GM12878 (cell line): ENCODE measurements around the gene MRTFA. TPM values are rescaled to one million over a fixed set of nuclear protein-coding genes. Genes with fewer than 3 reads are reported as not detected.
"Not testable (repeated sequence)": the region's sequence is repeated elsewhere in the genome, so short reads cannot be mapped to it uniquely, and the experiment has no call there.

Experiments used
- ATAC-seq: fragments of 200-7000 bp; cut with Tn5 transposase; 3 replicates; pipeline ENCODE4 v1.9.1; 2020; ENCODE audit warnings: mild to moderate bottlenecking, moderate library complexity
- BruUV-seq: library from RNA; stranded (reverse); fragments of 400-500 nt; replicated peaks from 2 replicates; lab custom pipeline; 2021; lab: Mats Ljungman, UMichigan
- CTCF ChIA-PET: fragments of 300-600 bp; sonication (Branson Sonifier 250); formaldehyde crosslinking; extraction: SDS; loops from one replicate; lab custom pipeline; 2021; ENCODE audit warnings: inconsistent platforms; lab: Yijun Ruan, JAX
- POLR2A ChIA-PET: fragments of 350-600 bp; formaldehyde crosslinking; extraction: SDS; loops from one replicate; lab custom pipeline; 2021; ENCODE audit warnings: inconsistent platforms; lab: Charles Lee
- RAD21 ChIA-PET: fragments of 300-600 bp; sonication (Branson Sonifier 250); formaldehyde crosslinking; loops from one replicate; lab custom pipeline; 2023; ENCODE audit warnings: antibody characterized with exemption; ENCODE audit not compliant: unreplicated experiment; lab: Charles Lee
- SMC1A ChIA-PET: fragments of 300-600 bp; sonication (Branson Sonifier 250); formaldehyde crosslinking; loops from one replicate; lab custom pipeline; 2023; ENCODE audit not compliant: unreplicated experiment, uncharacterized antibody; lab: Charles Lee
- DNase-seq: peaks from one replicate; pipeline ENCODE4 v3.0.0-alpha.2; 2011; ENCODE audit warnings: low read depth, low spot score
- FAIRE-seq: peaks from 3 replicates; lab custom pipeline; 2011; peaks lifted over from hg19 to GRCh38; lab: Jason Lieb, UNC
- H2AFZ ChIP-seq: 2 replicates; pipeline ENCODE4 v1.6.0; 2011; ENCODE audit warnings: low read depth, low read length, control low read depth; ENCODE audit not compliant: control insufficient read depth
- H3K27ac ChIP-seq: 2 replicates; pipeline ENCODE4 v1.5.1; 2011; ENCODE audit warnings: control low read depth; ENCODE audit not compliant: control insufficient read depth, insufficient read depth
- H3K27me3 ChIP-seq, 2 experiments: replicated peaks in 1 of 2; 2 replicates each; pipeline versions ENCODE4 v1.6.0 to v1.6.1; 2011; ENCODE audit warnings: low read length in 1 of 2; ENCODE audit not compliant: control insufficient read depth in 2 of 2, insufficient read depth in 2 of 2
- H3K36me3 ChIP-seq, 2 experiments: 2 replicates each; pipeline ENCODE4 v1.5.1; 2011; ENCODE audit warnings: low read length in 1 of 2; ENCODE audit not compliant: control insufficient read depth in 2 of 2, insufficient read depth in 2 of 2
- H3K4me1 ChIP-seq: 2 replicates; pipeline ENCODE4 v1.6.1; 2011; ENCODE audit warnings: mild to moderate bottlenecking, low read length, moderate library complexity, mixed read lengths; ENCODE audit not compliant: control insufficient read depth, insufficient read depth
- H3K4me2 ChIP-seq: 2 replicates; pipeline ENCODE4 v1.6.0; 2011; ENCODE audit warnings: control low read depth; ENCODE audit not compliant: control insufficient read depth, insufficient read depth
- H3K4me3 ChIP-seq: fragments of 200-600 bp; sonication (generic); 2 replicates; pipeline ENCODE4 v1.5.1; 2016
- H3K79me2 ChIP-seq: 2 replicates; pipeline ENCODE4 v1.6.0; 2011; ENCODE audit warnings: low read length; ENCODE audit not compliant: control insufficient read depth, insufficient read depth
- H3K9ac ChIP-seq: 2 replicates; pipeline ENCODE4 v1.8.0; 2011; ENCODE audit warnings: low read length, control low read depth, mixed read lengths; ENCODE audit not compliant: control insufficient read depth, insufficient read depth
- H3K9me3 ChIP-seq: replicated peaks from 3 replicates; pipeline ENCODE4 v1.5.1; 2011; ENCODE audit warnings: mild to moderate bottlenecking, low read length; ENCODE audit not compliant: control insufficient read depth, insufficient read depth
- H4K20me1 ChIP-seq: 2 replicates; pipeline ENCODE4 v1.6.0; 2011; ENCODE audit not compliant: control insufficient read depth, insufficient read depth
- GATAD2B ChIP-seq: fragments of 450-650 bp; conservative IDR thresholded peaks from 2 replicates; pipeline ENCODE4 v1.6.1; 2017; ENCODE audit warnings: low read depth, mild to moderate bottlenecking, moderate library complexity
- IRF5 ChIP-seq: fragments of 450-650 bp; IDR thresholded peaks from 2 replicates; pipeline ENCODE4 v1.6.1; 2017; ENCODE audit warnings: borderline replicate concordance
- NRF1 ChIP-seq: conservative IDR thresholded peaks from 2 replicates; pipeline ENCODE4 v1.6.1; 2011; ENCODE audit warnings: mild to moderate bottlenecking, low read depth, low read length, improper control_type of control experiment
- POLR2AphosphoS5 ChIP-seq: IDR thresholded peaks from 2 replicates; pipeline ENCODE4 v1.6.1; 2011; ENCODE audit warnings: mild to moderate bottlenecking, low read length, inconsistent platforms
- TCF7 ChIP-seq: IDR thresholded peaks from 2 replicates; pipeline ENCODE4 v1.6.1; 2014; ENCODE audit warnings: antibody characterized with exemption, borderline replicate concordance
- WGBS: methylation state at CpG from one replicate; pipeline ENCODE4 v1.1.6; 2016; ENCODE audit warnings: low lambda C conversion rate; ENCODE audit not compliant: insufficient replicate concordance, insufficient coverage; ENCODE audit errors: missing lambda C conversion rate; 5-methylcytosine and 5-hydroxymethylcytosine counted together
- in situ Hi-C: fragments of 300-500 bp; cut with MboI; formaldehyde crosslinking; loops from 9 replicates; pipeline ENCODE4 v1.14.3; 2018; ENCODE audit warnings: mixed read lengths
- intact Hi-C: fragments of 100-400 bp; cut with micrococcal nuclease; formaldehyde crosslinking; loops from one replicate; pipeline ENCODE4 v1.14.2; 2022; ENCODE audit not compliant: unreplicated experiment
- polyA plus RNA-seq, 11 experiments: library from polyadenylated mRNA; depleted of rRNA in 4 of 11; unstranded in 6 of 11; stranded (reverse) in 5 of 11; fragments of >200 nt; fragmentation: Nextera tagmentation in 4 of 11; fragmentation: Illumina TruSeq in 1 of 11; extraction: Ambion mirVana in 4 of 11; extraction: Trizol in 1 of 11; gene quantifications; 1 replicate in 1 of 11; 2 replicates in 10 of 11; pipeline versions ENCODE4 v1.2.1 to v1.2.3, GENCODE V29; 2011 to 2016; ENCODE audit warnings: inconsistent platforms in 2 of 11, missing spikeins in 2 of 11, low read depth in 1 of 11
- total RNA-seq, 4 experiments: library from RNA; depleted of rRNA in 3 of 4; stranded (reverse); fragments of >200 nt in 3 of 4; fragmentation: Illumina TruSeq in 1 of 4; extraction: Trizol in 1 of 4; gene quantifications; 2 replicates each; pipeline versions ENCODE4 v1.2.1 to v1.2.3, GENCODE V29; 2013 to 2021

The MRTFA gene
- total and polyA plus RNA-seq, 10 of the 15 experiments (the other 5 are each of a cell fraction or from before 2014, with no cell fraction given) = 2.0 to 63.9 (median 17.9) TPM

- no TSS peak for BruUV-seq
- ATAC-seq (no peak), FAIRE-seq (no peak), DNase-seq (no peak)
- in situ Hi-C loops = no loop called here
- H3K4me2 ChIP-seq = no peak overlapping the region
- no peaks in the 10 kb centered on the region for H3K27me3 ChIP-seq
- 65% methylated on average over 6 of the region's 6 CpGs for WGBS
- H3K79me2 ChIP-seq = no peaks in the 10 kb centered on the region
- no peaks in the 10 kb centered on the region for H3K9me3 ChIP-seq
- CTCF ChIA-PET = interaction anchor here (1.1 to 1.4 kb wide), 2 partner anchors 10 to 24 kb away, joined by 3 to 6 read pairs; no protein-coding TSS in a partner anchor
- RAD21 ChIA-PET = no interaction called here
- no peak overlapping the region; the same call in 1 of the 2 replicates for H2AFZ ChIP-seq
- POLR2A ChIA-PET = interaction anchor here (0.7 kb wide), 1 partner anchor 150 kb away, joined by 5 read pairs; no protein-coding TSS in a partner anchor
- no peak overlapping the region for H3K9ac ChIP-seq
- no peak overlapping the region for H3K27ac ChIP-seq
- H3K4me1 ChIP-seq = peaks cover 9% of the 10 kb centered on the region
- H4K20me1 ChIP-seq = no peaks in the 10 kb centered on the region
- H3K36me3 ChIP-seq = no peaks in the 10 kb centered on the region
- intact Hi-C loops = no loop called here
- TF ChIP-seq NRF1 (no peak), GATAD2B (no peak), TCF7 (no peak), POLR2AphosphoS5 (no peak), IRF5 (no peak)
- SMC1A ChIA-PET = interaction anchor here (1.1 to 1.8 kb wide), 4 partner anchors 13 to 235 kb away, joined by 3 to 6 read pairs (median 4); partner anchors contain the start of gene MCHR1
- H3K4me3 ChIP-seq = no peak overlapping the region
Observed at GRCh38 chr22:40659166-40659565, 22.6 kb upstream of the MRTFA start.

GRCh38 chr22:40656651-40657050 lies 20.1 kb upstream of the MRTFA start:
- CTCF ChIA-PET = interaction anchor here (0.8 to 3.9 kb wide), 3 partner anchors 10 to 243 kb away, joined by 3 to 12 read pairs (median 8); no protein-coding TSS in a partner anchor
- SMC1A ChIA-PET = not testable (repeated sequence)

GRCh38 chr22:40655941-40656340 lies 19.4 kb upstream of the MRTFA start:
- H3K79me2 ChIP-seq, H3K4me2 ChIP-seq, BruUV-seq, ATAC-seq, H3K36me3 ChIP-seq, H3K4me1 ChIP-seq, H2AFZ ChIP-seq, H3K27ac ChIP-seq, in situ Hi-C loops, intact Hi-C loops, H3K9ac ChIP-seq, H3K9me3 ChIP-seq, H4K20me1 ChIP-seq, H3K27me3 ChIP-seq, H3K4me3 ChIP-seq, DNase-seq: not testable (repeated sequence)
- ChIA-PET POLR2A (interaction anchor here (0.6 kb wide), 1 partner anchor 393 kb away, joined by 5 read pairs; no protein-coding TSS in a partner anchor), RAD21 (interaction anchor here (0.6 to 1.2 kb wide), 2 partner anchors 9 to 219 kb away, joined by 3 to 4 read pairs; no protein-coding TSS in a partner anchor), CTCF (interaction anchor here (0.7 to 3.9 kb wide), 4 partner anchors 9 to 243 kb away, joined by 3 to 12 read pairs (median 7); no protein-coding TSS in a partner anchor), SMC1A (interaction anchor here (1.5 kb wide), 1 partner anchor 10 kb away, joined by 5 read pairs; no protein-coding TSS in a partner anchor)
- peak; percentile 59 for FAIRE-seq
- 77% methylated on average over 3 of the region's 3 CpGs for WGBS

More at GRCh38 chr22:40656651-40657050, 20.1 kb upstream of the MRTFA start:
- FAIRE-seq, H3K27ac ChIP-seq, RAD21 ChIA-PET, H3K4me3 ChIP-seq, H3K9ac ChIP-seq, DNase-seq, H2AFZ ChIP-seq, BruUV-seq, H3K27me3 ChIP-seq, H3K9me3 ChIP-seq, H3K4me1 ChIP-seq, in situ Hi-C loops, H3K4me2 ChIP-seq, H3K36me3 ChIP-seq, H4K20me1 ChIP-seq, ATAC-seq, H3K79me2 ChIP-seq, intact Hi-C loops: not testable (repeated sequence)
- WGBS = 74% methylated on average over 10 of the region's 10 CpGs
- POLR2A ChIA-PET = interaction anchor here (1.2 kb wide), 1 partner anchor 165 kb away, joined by 6 read pairs; no protein-coding TSS in a partner anchor
